Activated CD4-positive, alpha-beta T cell treated with anti-CD3 and anti-CD28 coated beads for 36 hours (primary cell): Measurements from ENCODE around the gene LIPG. TPM values are rescaled to one million over a fixed set of nuclear protein-coding genes. Genes with fewer than 3 reads are reported as not detected.
"Not testable (repeated sequence)": the region's sequence is repeated elsewhere in the genome, so short reads cannot be mapped to it uniquely, and the experiment has no call there.

Experiments used
- ATAC-seq: fragments of 200-7000 bp; cut with Tn5 transposase; one replicate; pipeline ENCODE4 v1.10.0; 2021; ENCODE audit warnings: mild to moderate bottlenecking, moderate library complexity
- CTCF ChIA-PET: fragments of 350-600 bp; sonication (Branson Sonifier 250); formaldehyde crosslinking; loops from one replicate; lab custom pipeline; 2021; ENCODE audit warnings: antibody characterized with exemption; lab: Charles Lee
- POLR2A ChIA-PET: fragments of 350-600 bp; sonication (Branson Sonifier 250); formaldehyde crosslinking; loops from one replicate; lab custom pipeline; 2021; ENCODE audit warnings: antibody characterized with exemption, inconsistent platforms; lab: Charles Lee
- DNase-seq: peaks from one replicate; pipeline ENCODE4 v3.0.0-alpha.2; 2020
- H3K27ac Mint-ChIP-seq: one replicate; pipeline ENCODE4 v1.8.0; 2021; ENCODE audit warnings: mixed read lengths
- H3K27me3 Mint-ChIP-seq: one replicate; pipeline ENCODE4 v1.8.0; 2021; ENCODE audit warnings: mixed read lengths
- H3K36me3 Mint-ChIP-seq: one replicate; pipeline ENCODE4 v1.8.0; 2021; ENCODE audit warnings: low read depth, mixed read lengths
- H3K4me1 Mint-ChIP-seq: one replicate; pipeline ENCODE4 v1.8.0; 2021; ENCODE audit warnings: mixed read lengths
- H3K4me3 Mint-ChIP-seq: one replicate; pipeline ENCODE4 v1.8.0; 2021; ENCODE audit warnings: mild to moderate bottlenecking, moderate library complexity, mixed read lengths
- H3K9me3 Mint-ChIP-seq: one replicate; pipeline ENCODE4 v1.8.0; 2021; ENCODE audit warnings: low read depth, mixed read lengths
- intact Hi-C, 2 experiments: fragments of 100-400 bp; cut with DNase I in 1 of 2; cut with micrococcal nuclease in 1 of 2; formaldehyde crosslinking; loops; one replicate each; pipeline versions ENCODE4 v1.14.2 to v1.15.1; 2022 to 2024; cut with DNase I, micrococcal nuclease
- total RNA-seq, 2 experiments: library from RNA; stranded (reverse); gene quantifications; one replicate each; pipeline ENCODE4 v1.2.3, GENCODE V29; 2021

The LIPG gene
- total RNA-seq, 2 experiments from 2014 or later: 0.71 to 0.79 TPM

GRCh38 chr18:49579041-49579440, 17.2 kb downstream of the LIPG start:
- H3K4me1 Mint-ChIP-seq, POLR2A ChIA-PET, H3K4me3 Mint-ChIP-seq, intact Hi-C loops, H3K27ac Mint-ChIP-seq, H3K36me3 Mint-ChIP-seq, ATAC-seq, DNase-seq, CTCF ChIA-PET, H3K9me3 Mint-ChIP-seq: not testable (repeated sequence)
- peaks cover 16% of the 10 kb centered on the region for H3K27me3 Mint-ChIP-seq

GRCh38 chr18:49579583-49579982, 17.7 kb downstream of the LIPG start:
- H3K36me3 Mint-ChIP-seq, ATAC-seq, intact Hi-C loops, H3K27ac Mint-ChIP-seq, H3K9me3 Mint-ChIP-seq, H3K4me3 Mint-ChIP-seq, CTCF ChIA-PET, H3K4me1 Mint-ChIP-seq, DNase-seq, POLR2A ChIA-PET: not testable (repeated sequence)
- H3K27me3 Mint-ChIP-seq: peaks cover 16% of the 10 kb centered on the region

- Mint-ChIP-seq H3K9me3 (no peaks in the 10 kb centered on the region), H3K27ac (no peak overlapping the region), H3K36me3 (no peaks in the 10 kb centered on the region), H3K27me3 (peaks cover 16% of the 10 kb centered on the region), H3K4me1 (no peaks in the 10 kb centered on the region), H3K4me3 (no peak overlapping the region)
- no peak for DNase-seq
- intact Hi-C loops: no loop called here
- POLR2A ChIA-PET: no interaction called here
- CTCF ChIA-PET: no interaction called here
- no peak for ATAC-seq
Measured at GRCh38 chr18:49580279-49580678, 18.4 kb downstream of the LIPG start.

- Mint-ChIP-seq H3K27me3 (peaks cover 16% of the 10 kb centered on the region), H3K36me3 (no peaks in the 10 kb centered on the region), H3K9me3 (no peaks in the 10 kb centered on the region), H3K4me1 (no peaks in the 10 kb centered on the region), H3K4me3 (no peak overlapping the region), H3K27ac (no peak overlapping the region)
- ATAC-seq (no peak), DNase-seq (no peak)
- CTCF ChIA-PET: interaction anchor here (0.8 kb wide), 1 partner anchor 197 kb away, joined by 3 read pairs; no protein-coding TSS in a partner anchor
- intact Hi-C loops: no loop called here
- POLR2A ChIA-PET: no interaction called here
Measured at GRCh38 chr18:49581371-49581770, 19.5 kb downstream of the LIPG start.

- POLR2A ChIA-PET: no interaction called here
- Mint-ChIP-seq H3K27ac (no peak overlapping the region), H3K4me1 (no peaks in the 10 kb centered on the region), H3K36me3 (no peaks in the 10 kb centered on the region), H3K27me3 (peaks cover 16% of the 10 kb centered on the region), H3K9me3 (no peaks in the 10 kb centered on the region), H3K4me3 (no peak overlapping the region)
- intact Hi-C loops: no loop called here
- CTCF ChIA-PET: no interaction called here
- no peak for ATAC-seq
- DNase-seq: no peak
Measured at GRCh38 chr18:49582579-49582978, 20.7 kb downstream of the LIPG start.

GRCh38 chr18:49584394-49584793, 22.5 kb downstream of the LIPG start:
- ChIA-PET CTCF (no interaction called here), POLR2A (no interaction called here)
- Mint-ChIP-seq H3K4me3 (no peak overlapping the region), H3K9me3 (no peaks in the 10 kb centered on the region), H3K27me3 (peaks cover 16% of the 10 kb centered on the region), H3K27ac (no peak overlapping the region), H3K4me1 (no peaks in the 10 kb centered on the region), H3K36me3 (no peaks in the 10 kb centered on the region)
- DNase-seq: no peak
- intact Hi-C loops: no loop called here
- ATAC-seq: no peak

- POLR2A ChIA-PET, H3K27ac Mint-ChIP-seq, H3K9me3 Mint-ChIP-seq, H3K4me1 Mint-ChIP-seq, H3K36me3 Mint-ChIP-seq, intact Hi-C loops, H3K4me3 Mint-ChIP-seq, CTCF ChIA-PET, ATAC-seq, DNase-seq: not testable (repeated sequence)
- H3K27me3 Mint-ChIP-seq: peaks cover 16% of the 10 kb centered on the region
Measured at GRCh38 chr18:49584951-49585350, 23.1 kb downstream of the LIPG start.

GRCh38 chr18:49585781-49586663, 24.2 kb downstream of the LIPG start:
- DNase-seq (no peak), ATAC-seq (no peak)
- POLR2A ChIA-PET: no interaction called here
- H3K27ac Mint-ChIP-seq: no peak overlapping the region
- H3K36me3 Mint-ChIP-seq: no peaks in the 10 kb centered on the region
- intact Hi-C loops: no loop called here
- peaks cover 13% of the 10 kb centered on the region for H3K27me3 Mint-ChIP-seq
- H3K4me3 Mint-ChIP-seq: no peak overlapping the region
- CTCF ChIA-PET: no interaction called here
- no peaks in the 10 kb centered on the region for H3K4me1 Mint-ChIP-seq
- no peaks in the 10 kb centered on the region for H3K9me3 Mint-ChIP-seq

- H3K4me3 Mint-ChIP-seq: no peak overlapping the region
- no peak for ATAC-seq
- no peak overlapping the region for H3K27ac Mint-ChIP-seq
- no peaks in the 10 kb centered on the region for H3K36me3 Mint-ChIP-seq
- peaks cover 4% of the 10 kb centered on the region for H3K27me3 Mint-ChIP-seq
- POLR2A ChIA-PET: no interaction called here
- DNase-seq: no peak
- H3K4me1 Mint-ChIP-seq: no peaks in the 10 kb centered on the region
- CTCF ChIA-PET: no interaction called here
- intact Hi-C loops: no loop called here
- no peaks in the 10 kb centered on the region for H3K9me3 Mint-ChIP-seq
Measured at GRCh38 chr18:49588171-49588570, 26.3 kb downstream of the LIPG start.

- Mint-ChIP-seq H3K27ac (no peak overlapping the region), H3K27me3 (peaks cover 3% of the 10 kb centered on the region), H3K4me3 (no peak overlapping the region), H3K4me1 (no peaks in the 10 kb centered on the region), H3K9me3 (no peaks in the 10 kb centered on the region), H3K36me3 (no peaks in the 10 kb centered on the region)
- DNase-seq (no peak), ATAC-seq (no peak)
- CTCF ChIA-PET: no interaction called here
- intact Hi-C loops: no loop called here
- POLR2A ChIA-PET: no interaction called here
Measured at GRCh38 chr18:49588971-49589370, 27.1 kb downstream of the LIPG start.

- Mint-ChIP-seq H3K4me1 (no peaks in the 10 kb centered on the region), H3K36me3 (no peaks in the 10 kb centered on the region), H3K27me3 (peaks cover 6% of the 10 kb centered on the region), H3K4me3 (no peak overlapping the region), H3K9me3 (no peaks in the 10 kb centered on the region), H3K27ac (no peak overlapping the region)
- intact Hi-C loops: no loop called here
- CTCF ChIA-PET: no interaction called here
- POLR2A ChIA-PET: no interaction called here
- DNase-seq: no peak
- ATAC-seq: no peak
Measured at GRCh38 chr18:49590608-49591007, 28.8 kb downstream of the LIPG start.

GRCh38 chr18:49591271-49591670, 29.4 kb downstream of the LIPG start:
- H3K27me3 Mint-ChIP-seq: peaks cover 6% of the 10 kb centered on the region
- H3K27ac Mint-ChIP-seq: no peak overlapping the region
- POLR2A ChIA-PET: no interaction called here
- H3K9me3 Mint-ChIP-seq: no peaks in the 10 kb centered on the region
- CTCF ChIA-PET: no interaction called here
- H3K4me1 Mint-ChIP-seq: no peaks in the 10 kb centered on the region
- ATAC-seq (no peak), DNase-seq (no peak)
- H3K4me3 Mint-ChIP-seq: no peak overlapping the region
- intact Hi-C loops: no loop called here
- no peaks in the 10 kb centered on the region for H3K36me3 Mint-ChIP-seq
